GM19193 (cell line): ENCODE data around the gene GPR142.

ENCODE experiments used
- POLR2A ChIP-seq: IDR thresholded peaks from 4 replicates; pipeline ENCODE4 v1.6.1; 2011; ENCODE audit not compliant: insufficient read depth, insufficient read length; ENCODE audit errors: extremely low read depth

Gene GPR142

DNA sequence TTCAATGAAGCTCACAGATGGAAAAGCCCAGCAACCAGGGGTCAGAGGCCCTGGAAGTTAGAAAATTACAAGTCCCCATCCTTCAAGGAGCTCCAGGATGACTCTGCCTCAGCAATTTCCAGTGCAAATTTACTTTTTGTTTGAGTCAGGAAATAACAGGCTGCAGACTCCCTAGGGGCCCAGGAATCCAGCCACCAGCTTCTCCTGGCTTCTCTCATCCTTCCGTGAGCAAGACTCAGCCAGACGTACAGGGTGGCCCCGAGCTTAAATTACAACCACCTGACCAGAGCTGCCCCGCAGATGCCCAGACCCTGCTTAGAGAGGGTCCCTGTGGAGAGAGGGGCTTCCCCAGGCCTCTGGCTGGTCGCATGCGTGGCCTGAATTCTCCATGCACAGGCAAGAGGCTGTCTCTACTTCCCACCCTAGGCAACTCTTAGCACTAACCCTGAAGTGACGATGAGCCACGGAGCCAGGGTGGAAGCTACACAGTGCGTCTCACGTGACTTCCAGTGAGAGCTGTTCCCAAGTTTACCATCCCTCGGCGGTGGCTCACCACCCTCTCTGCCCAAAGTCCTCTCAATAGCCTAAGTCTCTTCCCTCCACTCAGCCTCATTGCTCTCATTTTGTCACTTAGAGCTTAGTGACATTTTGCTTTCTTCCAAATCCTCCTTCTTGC lies 27.1 kb downstream of the GPR142 start:
- TF ChIP-seq POLR2A = no peak

DNA sequence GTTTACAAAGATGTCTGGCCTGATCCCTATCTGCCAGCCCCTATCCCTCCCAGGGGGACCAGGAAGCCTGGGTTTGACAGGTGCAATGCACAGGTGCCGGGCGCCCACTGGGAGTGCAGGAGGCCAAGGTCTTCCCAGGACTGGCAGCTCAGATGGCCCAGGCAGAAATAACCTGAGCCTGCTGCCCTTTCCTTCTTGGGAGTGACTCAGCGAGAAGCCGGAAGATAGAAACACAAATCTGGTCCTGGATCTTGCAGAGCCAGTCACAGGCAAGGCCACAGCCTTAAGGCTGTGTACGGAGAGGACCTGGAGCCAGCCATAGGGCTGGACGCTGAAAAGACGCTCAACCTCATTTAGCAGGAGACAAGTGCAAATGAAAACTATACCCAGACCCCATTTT lies 27.7 kb downstream of the GPR142 start:
- TF ChIP-seq POLR2A = no peak

DNA sequence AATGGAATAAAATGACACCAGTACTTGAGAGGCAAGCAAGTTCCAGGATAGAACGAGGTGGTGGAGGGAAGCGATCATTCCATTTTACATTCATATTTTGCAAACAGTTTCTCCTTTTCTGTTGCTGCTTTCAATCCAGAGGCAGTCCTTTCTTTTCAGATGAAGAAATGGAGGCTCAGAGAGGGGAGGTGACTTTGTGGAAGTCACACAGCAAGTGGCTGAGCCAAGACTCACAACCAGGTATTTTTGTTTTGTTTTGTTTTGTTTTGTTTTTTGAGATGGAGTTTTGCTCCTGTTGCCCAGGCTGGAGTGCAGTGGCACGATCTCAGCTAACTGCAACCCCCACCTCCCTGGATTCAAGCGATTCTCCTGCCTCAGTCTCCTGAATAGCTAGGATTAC lies 29.3 kb downstream of the GPR142 start:
- TF ChIP-seq POLR2A = no peak

DNA sequence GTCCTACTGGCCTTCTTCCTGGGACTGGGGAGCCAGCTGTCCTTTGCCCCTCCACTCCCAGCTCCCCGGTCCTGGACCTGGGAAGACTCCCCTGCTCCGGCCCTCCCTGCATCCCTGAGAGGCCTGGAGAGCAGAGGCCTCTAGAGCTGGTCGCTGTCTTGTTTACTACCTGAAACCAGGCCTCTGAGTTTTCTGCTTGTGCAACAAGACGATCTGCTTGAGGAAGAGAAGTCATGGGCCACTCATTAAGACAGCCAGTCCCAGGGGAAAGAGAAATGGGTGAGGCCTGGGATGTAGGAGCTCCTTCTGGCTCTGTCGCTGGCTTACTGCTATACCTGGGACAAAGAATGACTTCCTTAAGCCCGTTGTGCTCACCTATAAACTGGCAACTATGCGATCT lies 34.7 kb downstream of the GPR142 start:
- TF ChIP-seq POLR2A = no peak

DNA sequence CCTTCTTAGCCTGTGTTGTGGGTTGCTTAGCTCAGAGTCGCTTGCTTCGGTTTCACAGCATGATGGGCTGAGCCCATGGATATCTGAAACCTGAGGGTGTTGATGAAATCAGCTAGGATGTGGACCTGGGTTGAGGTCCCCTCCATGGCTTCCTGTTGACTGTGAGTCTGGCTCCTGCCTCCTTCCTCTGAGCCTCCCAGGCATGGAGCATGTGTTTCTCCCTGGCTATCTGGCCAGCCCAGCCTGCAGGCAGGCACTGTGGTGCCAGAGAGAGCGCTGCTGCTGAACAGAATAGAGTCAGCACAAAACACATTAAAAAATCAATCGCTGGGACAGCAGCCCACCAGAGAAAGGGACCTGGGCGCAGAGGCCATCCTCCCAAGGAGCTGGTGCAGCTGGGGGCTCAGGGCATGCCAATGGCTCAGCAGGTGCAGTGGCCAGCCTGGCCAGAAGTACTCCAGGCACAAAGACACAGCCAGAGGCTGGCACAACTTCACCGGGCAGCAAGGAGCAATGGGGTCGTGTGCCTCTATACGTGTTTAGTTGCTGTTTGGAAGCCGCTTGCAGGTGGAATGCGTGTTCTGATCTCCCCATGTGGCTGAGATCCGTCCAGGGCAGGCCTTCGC lies 36.3 kb downstream of the GPR142 start:
- TF ChIP-seq POLR2A = no peak

DNA sequence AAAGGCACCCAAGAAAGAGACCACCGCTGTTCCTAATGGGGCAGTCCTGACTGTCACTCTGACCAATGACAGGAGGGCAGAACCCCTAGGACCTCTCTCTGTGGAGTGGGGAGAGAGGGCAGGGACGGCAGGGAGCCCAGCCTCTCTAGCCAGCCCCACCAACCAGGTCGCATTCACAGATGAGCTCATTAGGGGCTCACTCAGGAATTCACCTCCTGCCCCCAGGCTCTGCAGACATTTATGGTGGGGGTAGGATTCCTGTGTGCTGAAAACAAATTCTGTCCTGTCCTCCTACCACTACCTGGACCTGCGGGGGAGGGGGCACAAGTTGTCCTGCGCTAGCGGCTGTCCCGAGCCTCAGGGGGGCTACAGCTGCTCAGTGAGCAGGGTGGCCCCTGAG lies 36.9 kb downstream of the GPR142 start:
- TF ChIP-seq POLR2A = no peak

DNA sequence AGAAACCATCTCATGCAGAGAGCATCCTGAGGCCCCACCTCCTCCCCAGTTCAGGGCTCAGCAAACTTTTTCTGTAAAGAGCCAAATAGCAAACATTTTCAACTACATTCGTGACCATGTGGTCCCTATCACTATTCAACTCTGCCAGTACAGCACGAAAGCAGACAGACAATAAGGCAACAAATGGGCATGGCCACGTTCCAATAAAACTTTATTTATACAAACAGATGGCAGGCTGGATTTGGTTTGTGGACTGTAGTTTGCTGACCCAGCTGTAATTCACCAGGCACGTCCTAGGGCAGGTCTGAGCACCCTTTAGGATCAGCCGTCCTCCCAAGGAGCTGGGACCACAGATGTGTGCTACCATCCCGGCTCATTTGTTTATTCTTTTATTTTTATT lies 37.5 kb downstream of the GPR142 start:
- TF ChIP-seq POLR2A = no peak

DNA sequence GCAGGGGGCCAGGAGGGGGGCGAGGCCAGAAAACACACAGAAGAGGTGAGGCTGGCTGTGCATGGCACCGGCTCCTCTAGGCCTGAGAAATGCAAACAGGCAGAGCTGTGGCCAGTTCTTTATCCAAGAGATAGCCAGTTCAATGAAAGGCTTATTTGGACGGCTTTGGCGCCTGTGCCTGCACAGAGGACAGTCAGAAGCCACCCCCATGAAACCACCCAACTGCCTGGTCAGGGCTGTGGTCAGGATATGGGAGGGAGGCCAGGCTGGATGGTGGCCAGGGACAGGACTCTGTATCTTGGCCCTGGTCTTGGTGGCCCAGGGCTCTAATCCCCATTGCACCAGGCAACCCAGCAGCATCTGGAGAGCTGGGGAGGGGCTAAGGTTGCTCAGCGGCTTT lies 40.1 kb downstream of the GPR142 start:
- TF ChIP-seq POLR2A = no peak

DNA sequence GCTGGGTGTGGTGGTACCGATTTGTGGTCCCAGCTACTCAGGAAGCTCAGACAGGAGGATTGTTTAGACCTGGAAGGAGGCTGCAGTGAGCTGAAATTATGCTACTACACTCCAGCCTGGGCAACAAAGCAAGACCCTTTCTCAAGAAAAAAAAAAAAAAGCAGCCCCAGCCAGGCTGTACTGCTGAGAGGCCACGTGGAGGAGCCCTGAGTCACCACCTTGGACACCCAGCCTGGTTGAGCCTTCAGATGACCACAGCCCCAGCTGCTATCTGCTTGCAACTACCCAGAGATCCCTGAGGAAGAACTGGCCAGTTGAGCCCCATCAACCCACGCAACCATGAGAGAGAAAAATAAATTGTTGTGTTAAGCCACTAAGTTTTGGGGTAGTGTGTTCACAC lies 41.0 kb downstream of the GPR142 start:
- TF ChIP-seq POLR2A = no peak

DNA sequence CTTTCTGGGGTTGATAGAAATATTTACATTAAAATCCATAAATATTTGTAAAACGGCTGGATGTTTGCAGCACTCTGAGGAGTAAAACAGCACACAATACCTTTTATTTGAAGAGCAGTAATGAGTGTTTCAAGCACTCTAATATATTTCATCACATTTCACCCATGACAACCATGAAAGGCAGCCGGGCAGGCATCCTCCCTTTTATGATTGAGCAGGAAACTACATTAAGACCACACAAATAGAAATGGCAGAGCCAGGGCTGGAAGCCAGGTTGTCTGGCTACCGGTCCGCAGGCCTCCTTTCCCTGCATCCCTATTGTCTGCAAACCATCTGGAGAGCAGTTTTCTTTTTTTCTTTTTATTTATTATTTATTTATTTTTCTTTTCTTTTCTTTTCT lies 41.5 kb downstream of the GPR142 start:
- no peak for TF ChIP-seq POLR2A

DNA sequence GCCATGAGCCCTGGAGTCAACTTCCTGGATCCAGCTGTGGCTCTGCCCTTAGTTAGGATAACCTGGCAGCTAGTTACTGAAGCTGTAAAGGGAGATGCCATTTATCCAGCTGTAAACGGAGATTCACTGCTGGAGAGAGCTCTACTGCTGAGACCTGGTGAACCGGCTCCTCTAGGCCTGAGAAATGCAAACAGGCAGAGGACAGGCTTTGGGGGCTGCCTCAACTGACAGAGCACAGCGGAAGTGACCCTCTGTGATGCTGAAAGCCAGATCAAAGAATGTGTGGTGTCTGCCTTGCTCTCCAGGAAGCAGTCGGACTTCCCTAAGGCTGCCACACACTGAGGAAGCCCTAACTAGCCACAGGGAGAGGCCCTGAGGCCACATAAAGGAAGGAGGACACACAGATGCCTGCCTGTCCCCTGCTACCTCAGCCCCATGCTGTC lies 42.7 kb downstream of the GPR142 start:
- no peak for TF ChIP-seq POLR2A

DNA sequence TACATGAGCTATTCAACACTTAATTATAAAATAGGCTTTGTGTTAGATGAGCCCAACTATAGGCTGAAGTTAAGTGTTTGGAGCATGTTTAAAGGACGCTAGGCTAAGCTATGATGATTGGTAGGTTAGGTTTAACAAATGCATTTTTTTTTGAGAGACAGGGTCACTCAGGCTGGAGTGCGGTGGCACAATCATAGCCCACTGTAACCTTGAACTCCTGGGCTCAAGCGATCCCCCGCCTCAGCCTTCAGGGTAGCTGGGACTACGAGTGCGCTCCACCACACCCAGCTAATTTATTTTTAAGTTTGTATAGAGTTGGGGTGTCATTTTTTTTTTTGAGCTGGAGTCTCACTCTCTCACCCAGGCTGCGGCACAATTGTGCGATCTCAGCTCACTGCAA lies 45.3 kb downstream of the GPR142 start:
- no peak for TF ChIP-seq POLR2A

DNA sequence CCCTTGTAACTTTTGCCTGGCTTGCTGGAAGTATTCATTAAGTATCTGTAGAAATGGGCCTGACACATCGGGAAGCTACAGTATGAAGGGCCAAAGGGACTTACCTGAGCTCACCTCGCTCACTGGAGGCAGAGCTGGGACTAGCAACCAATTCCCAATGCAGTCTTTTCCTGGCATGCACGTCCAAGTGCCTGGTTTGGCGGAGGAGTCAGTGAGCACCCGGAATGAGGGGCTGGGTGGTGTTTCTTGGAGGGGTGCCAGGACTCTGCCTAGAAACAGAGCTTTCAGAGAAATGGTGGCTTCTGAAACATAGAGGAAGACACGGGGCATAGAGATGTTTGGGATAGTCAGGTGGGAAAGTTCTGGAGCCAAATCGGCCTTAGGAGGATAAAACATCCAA lies 46.2 kb downstream of the GPR142 start:
- no peak for TF ChIP-seq POLR2A

DNA sequence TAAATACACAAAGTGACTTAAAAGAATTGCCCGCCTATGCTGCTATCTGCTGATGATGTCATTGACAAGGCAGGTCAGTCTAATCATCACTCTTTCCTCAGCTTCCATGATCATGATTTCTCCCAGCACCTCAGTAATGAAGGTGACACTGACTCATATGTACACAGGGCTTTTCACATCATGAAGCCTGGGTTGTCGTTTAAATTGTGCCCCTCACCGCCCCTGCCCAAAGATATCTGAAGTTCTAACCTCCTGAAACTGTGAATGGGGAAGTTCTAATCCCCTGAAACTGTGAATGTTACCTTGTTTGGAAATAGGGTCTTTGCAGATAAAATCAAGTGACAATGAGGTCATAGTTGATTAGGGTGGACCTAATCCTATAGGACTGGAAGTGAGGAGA lies 47.2 kb downstream of the GPR142 start:
- no peak for TF ChIP-seq POLR2A

DNA sequence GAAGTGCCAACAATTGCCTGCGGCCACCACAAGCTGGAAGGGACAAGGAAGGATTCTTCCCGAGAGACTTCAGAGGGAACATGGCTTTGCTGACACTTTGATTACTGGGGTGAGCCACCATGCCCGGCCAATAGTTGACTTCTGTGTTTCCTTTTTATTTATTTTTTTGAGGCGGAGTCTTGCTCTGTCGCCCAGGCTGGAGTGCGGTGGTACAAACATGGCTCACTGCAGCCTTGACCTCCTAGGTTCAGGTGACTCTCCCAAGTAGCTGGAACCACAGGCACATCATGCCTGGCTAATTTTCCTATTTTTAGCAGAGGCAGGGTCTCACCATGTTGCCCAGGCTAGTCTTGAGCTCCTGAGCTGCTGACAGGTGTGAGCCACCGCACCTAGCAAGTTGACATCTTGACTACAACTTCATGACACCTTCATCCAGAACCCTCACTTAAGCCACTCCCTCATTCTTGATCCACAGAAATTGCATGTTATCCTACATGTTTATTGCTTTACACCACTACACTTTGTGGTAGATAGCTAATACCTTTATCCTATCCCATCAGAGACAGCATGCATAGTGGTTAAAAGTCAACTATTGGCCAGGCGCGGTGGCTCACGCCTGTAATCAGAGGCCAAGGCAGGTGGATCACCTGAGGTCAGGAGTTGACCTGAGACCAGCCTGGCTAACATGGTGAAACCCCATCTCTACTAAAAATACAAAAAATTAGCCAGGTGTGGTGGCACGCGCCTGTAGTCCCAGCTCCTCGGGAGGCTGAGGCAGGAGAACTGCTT lies 48.5 kb downstream of the GPR142 start:
- no peak for TF ChIP-seq POLR2A
